GM12865 (cell line): Measurements from ENCODE around the gene GPR146.

ENCODE experiments used
- DNase-seq: peaks from one replicate; pipeline ENCODE4 v3.0.0; 2010; ENCODE audit warnings: low read depth
- H3K4me3 ChIP-seq: 2 replicates; pipeline ENCODE4 v1.5.1; 2011; ENCODE audit warnings: mild to moderate bottlenecking, low read depth, low read length, control low read depth
- CTCF ChIP-seq: IDR thresholded peaks from 2 replicates; pipeline ENCODE4 v1.5.1; 2011; ENCODE audit warnings: low read length, control low read depth, low read depth, inconsistent platforms; ENCODE audit not compliant: insufficient read depth; ENCODE audit errors: missing control alignments

GPR146 gene

GRCh38 chr7:1099154-1099542 is 54.8 kb downstream of the GPR146 start:
- H3K4me3 ChIP-seq = no peak overlapping the region
- TF ChIP-seq CTCF = no peak

GRCh38 chr7:1099637-1100036 is 55.3 kb downstream of the GPR146 start:
- H3K4me3 ChIP-seq = no peak overlapping the region
- TF ChIP-seq CTCF = no peak
- DNase-seq = no peak

More at GRCh38 chr7:1099154-1099542, 54.8 kb downstream of the GPR146 start:
- no peak for DNase-seq

- no peak overlapping the region for H3K4me3 ChIP-seq
- no peak for DNase-seq
- TF ChIP-seq CTCF = no peak
Observed at GRCh38 chr7:1100386-1100785, 56.0 kb downstream of the GPR146 start.

- H3K4me3 ChIP-seq = no peak overlapping the region
- TF ChIP-seq CTCF = no peak
- DNase-seq = no peak
Observed at GRCh38 chr7:1100834-1101562, 56.7 kb downstream of the GPR146 start.

- no peak for DNase-seq
- no peak for TF ChIP-seq CTCF
Observed at GRCh38 chr7:1101563-1102431, 57.5 kb downstream of the GPR146 start.

GRCh38 chr7:1103009-1103788 is 58.9 kb downstream of the GPR146 start:
- peak overlapping the region; percentile 47 for H3K4me3 ChIP-seq
- TF ChIP-seq CTCF = no peak
- peak; percentile 84 for DNase-seq

More at GRCh38 chr7:1101563-1102431, 57.5 kb downstream of the GPR146 start:
- no peak overlapping the region for H3K4me3 ChIP-seq
